ENCODE data around the gene MTERF4.

- TF ChIP-seq MAZ (IDR thresholded peaks at IDR 0.05; ENCODE audit: borderline replicate concordance, low read depth, low read length) (no peak), CTCF (conservative IDR thresholded peaks at IDR 0.05; ENCODE audit: low read depth, low read length) (no peak), NFE2L2 (IDR thresholded peaks at IDR 0.05; ENCODE audit: low read depth, low read length) (no peak), SMC3 (IDR thresholded peaks at IDR 0.05; ENCODE audit: low read depth, low read length) (no peak), POLR2A (IDR thresholded peaks at IDR 0.05; ENCODE audit: low read depth, low read length) (no peak), BHLHE40 (IDR thresholded peaks at IDR 0.05; ENCODE audit: low read depth, low read length) (no peak), USF2 (IDR thresholded peaks at IDR 0.05; ENCODE audit: low read depth, low read length) (no peak), RAD21 (IDR thresholded peaks at IDR 0.05; ENCODE audit: low read length) (no peak), FOS (IDR thresholded peaks at IDR 0.05; ENCODE audit: low read depth, low read length) (no peak)
Measured at GRCh38 chr2:241132538-241133435, 30.7 kb upstream of the MTERF4 start.

Data from IMR-90 (cell line).